ENCODE results near the gene BACE2. TPM values are rescaled to one million over a fixed set of nuclear protein-coding genes. Genes with fewer than 3 reads are reported as not detected.

The BACE2 gene
- 48.8 and 63.2 TPM in 2 replicates for total RNA-seq

GRCh38 chr21:41167348-41168342 lies at the start of gene BACE2:
Gene BACE2, plus strand, starts transcription at chr21:41168160. Its CDS starts 104 bp downstream, at chr21:41168264.

GRCh38 chr21:41316200-41317062 lies 148.5 kb downstream of the BACE2 start, which contains the start of gene FAM3B:
Gene FAM3B, plus strand, starts transcription at chr21:41316801. Its CDS starts 79 bp downstream, at chr21:41316880.

Other genes starting within 250 kb of the BACE2 start
- not detected in 2 replicates for gene FAM3B, start 148.6 kb downstream of the BACE2 start, total RNA-seq
- 0.55 TPM in 1 of 2 replicates, not detected in the other for gene MX2, start 193.9 kb downstream of the BACE2 start, total RNA-seq

Data from hair follicular keratinocyte (primary cell).